Esophagus (tissue), 2 donors: ENCODE data around the gene IGF1R. TPM values are rescaled to one million over a fixed set of nuclear protein-coding genes. Genes with fewer than 3 reads are reported as not detected.

Source experiments
- H3K27ac ChIP-seq, 2 donors: one replicate each; pipeline ENCODE4 v1.5.1; 2013; ENCODE audit warnings: low read depth in 2 of 2, mild to moderate bottlenecking in 2 of 2, inconsistent platforms in 1 of 2, low read length in 1 of 2, moderate library complexity in 1 of 2
- H3K27me3 ChIP-seq, 2 donors: one replicate each; pipeline ENCODE4 v1.6.1; 2013; ENCODE audit warnings: low read length in 2 of 2, control low read depth in 1 of 2, mild to moderate bottlenecking in 1 of 2; ENCODE audit not compliant: insufficient read depth in 2 of 2, control insufficient read depth in 1 of 2
- H3K36me3 ChIP-seq, 2 donors: one replicate each; pipeline ENCODE4 v1.6.1; 2013; ENCODE audit warnings: low read length in 1 of 2; ENCODE audit not compliant: control insufficient read depth in 2 of 2, insufficient read depth in 2 of 2
- H3K4me1 ChIP-seq, 2 donors: one replicate each; pipeline ENCODE4 v1.6.1; 2013; ENCODE audit warnings: low read length in 1 of 2; ENCODE audit not compliant: control insufficient read depth in 2 of 2, insufficient read depth in 2 of 2
- H3K4me3 ChIP-seq, 2 donors: one replicate each; pipeline ENCODE4 v1.5.1; 2013; ENCODE audit warnings: low read length in 2 of 2, mild to moderate bottlenecking in 2 of 2, low read depth in 1 of 2, moderate library complexity in 1 of 2
- H3K9me3 ChIP-seq, 2 donors: one replicate each; pipeline ENCODE4 v1.6.1; 2013; ENCODE audit warnings: mild to moderate bottlenecking in 2 of 2, low read depth in 1 of 2, low read length in 1 of 2, moderate library complexity in 1 of 2; ENCODE audit not compliant: control insufficient read depth in 2 of 2, insufficient read depth in 1 of 2
- WGBS, 2 donors: extraction: QIAGEN DNeasy Blood & Tissue Kit; methylation state at CpG; one replicate each; pipeline ENCODE4 v1.1.7; 2013; 5-methylcytosine and 5-hydroxymethylcytosine counted together
- polyA plus RNA-seq, 2 donors: library from polyadenylated mRNA; stranded (reverse); fragments of 200-250 nt; gene quantifications; one replicate each; pipeline ENCODE4 v1.2.3, GENCODE V29; 2013
- donor health status: healthy with polysubstance abuse.
- donor health status: Bipolar disorder and iron deficiency.

The IGF1R gene
- polyA plus RNA-seq, 2 donors, result 4.1 to 4.4 TPM

DNA sequence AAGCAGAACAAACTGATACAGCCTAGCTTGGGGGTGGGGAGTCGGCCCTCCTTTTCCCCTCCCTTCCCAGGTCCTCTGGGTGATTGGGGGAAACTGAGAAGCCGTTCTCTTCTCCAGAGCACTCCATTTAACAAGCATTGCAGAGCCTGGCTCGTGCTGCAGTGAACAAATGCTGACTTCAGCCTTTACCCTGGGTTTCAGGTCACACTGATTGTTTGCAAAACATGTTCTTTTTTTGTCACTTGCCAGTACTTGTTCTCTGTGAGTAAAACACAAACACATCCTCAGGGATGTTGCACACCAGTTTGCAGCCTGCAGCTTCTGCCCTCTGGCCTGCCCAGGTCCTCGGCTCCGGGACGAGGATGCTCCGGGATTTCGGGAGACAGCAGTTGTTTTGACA, 226.4 kb downstream of the IGF1R start:
- 21 to 38% methylated on average over 8 of the region's 8 CpGs for WGBS, 2 donors
- no peak overlapping the region for H3K4me3 ChIP-seq
- no peaks in the 10 kb centered on the region for H3K36me3 ChIP-seq
- no peaks in the 10 kb centered on the region for H3K27me3 ChIP-seq
- H3K4me1 ChIP-seq, result peaks cover 0 to 2% of the 10 kb centered on the region in 2 donors
- H3K9me3 ChIP-seq, result no peaks in the 10 kb centered on the region
- peak overlapping the region; percentile 29 to 71 for H3K27ac ChIP-seq

DNA sequence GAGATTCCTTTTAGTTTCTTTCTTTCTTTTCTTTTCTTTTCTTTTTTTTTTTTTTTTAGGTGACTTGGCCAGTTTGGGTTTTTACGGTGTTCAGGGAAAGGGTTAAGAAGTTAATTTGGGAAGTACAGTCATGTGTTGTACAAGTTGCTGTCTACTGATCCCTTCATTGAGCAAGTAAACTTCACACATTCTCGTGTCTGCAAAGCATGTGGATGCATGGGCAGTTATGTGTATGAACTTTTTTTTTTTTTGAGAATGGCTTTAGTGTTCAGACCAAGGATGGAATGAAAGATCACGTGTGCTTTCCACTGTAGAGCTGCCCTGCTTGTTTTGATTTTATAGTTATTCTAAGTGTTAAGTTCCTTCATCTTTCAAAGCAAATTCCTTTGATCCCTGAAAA, 227.0 kb downstream of the IGF1R start:
- Histone ChIP-seq H3K27ac (peak overlapping the region; percentile 58 to 74), H3K4me3 (no peak overlapping the region), H3K4me1 (peaks cover 0 to 2% of the 10 kb centered on the region in 2 donors), H3K27me3 (no peaks in the 10 kb centered on the region), H3K36me3 (no peaks in the 10 kb centered on the region), H3K9me3 (no peaks in the 10 kb centered on the region)
- WGBS, 2 donors, result 34 to 51% methylated on average over 3 of the region's 3 CpGs

DNA sequence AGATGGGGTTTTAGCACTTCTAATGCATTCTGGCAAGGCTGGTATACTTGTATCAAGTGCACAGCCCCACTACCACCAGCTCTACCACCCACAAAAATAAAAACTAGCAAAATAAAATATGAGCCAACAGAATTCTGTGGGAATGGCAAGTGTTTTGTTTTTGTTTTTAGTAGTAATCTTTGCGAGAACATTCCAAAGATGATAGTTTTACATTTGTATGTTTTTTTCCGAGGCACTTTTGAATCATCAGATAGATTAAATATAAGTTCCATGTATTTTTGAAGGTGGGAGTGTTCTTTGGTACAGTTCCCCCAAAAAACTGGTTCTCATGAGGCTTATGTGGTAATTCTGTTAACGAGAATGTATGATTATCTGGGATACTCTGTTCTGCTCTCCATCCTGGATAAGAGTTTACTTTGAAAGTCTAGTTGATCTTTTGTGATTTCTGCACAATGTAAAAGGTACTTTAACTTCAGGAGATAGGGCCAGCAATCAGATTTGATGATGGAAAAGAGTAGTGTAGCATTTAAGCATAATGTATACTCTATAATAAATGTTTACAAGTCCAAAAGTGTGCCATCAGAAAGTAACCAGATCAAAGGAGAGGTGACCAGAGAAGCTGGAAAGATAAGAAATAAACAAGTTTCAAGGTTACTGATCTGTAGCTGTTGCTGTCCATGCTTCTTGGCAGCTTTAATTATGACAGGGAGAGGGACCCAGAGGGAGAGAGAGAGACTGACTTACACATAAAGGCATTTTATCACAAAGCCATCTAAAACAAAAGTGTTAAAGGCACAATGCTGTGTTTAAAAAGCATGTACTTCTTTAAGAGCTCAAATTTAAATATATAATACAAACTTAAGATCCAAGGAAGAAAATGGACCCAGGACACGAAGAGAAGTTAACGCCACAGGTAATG, 228.4 kb downstream of the IGF1R start:
- Histone ChIP-seq H3K9me3 (no peaks in the 10 kb centered on the region), H3K27ac (no peak overlapping the region), H3K36me3 (no peaks in the 10 kb centered on the region), H3K4me3 (no peak overlapping the region), H3K4me1 (peaks cover 0 to 2% of the 10 kb centered on the region in 2 donors), H3K27me3 (no peaks in the 10 kb centered on the region)
- 77 to 79% methylated on average over 5 of the region's 5 CpGs for WGBS, 2 donors

DNA sequence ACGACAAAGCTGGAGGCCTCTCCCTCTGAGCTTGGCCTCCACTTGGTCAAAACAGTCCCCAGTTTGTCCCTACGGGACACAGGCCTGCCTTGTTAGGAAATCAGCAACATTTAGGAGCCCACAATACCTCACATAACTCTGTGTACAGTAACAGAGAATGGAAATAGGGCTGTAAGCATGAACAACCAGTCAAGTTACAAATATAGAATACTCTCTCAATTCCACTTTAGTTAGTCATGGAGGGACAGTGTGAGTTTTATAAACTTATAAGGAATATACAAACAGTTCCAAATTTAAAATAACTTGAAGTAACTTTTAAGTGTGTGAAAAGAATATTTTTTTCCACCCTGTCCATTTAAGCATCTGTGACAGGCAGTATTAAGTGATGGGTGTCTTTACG, 229.8 kb downstream of the IGF1R start:
- no peak overlapping the region for H3K4me3 ChIP-seq
- H3K36me3 ChIP-seq, result no peaks in the 10 kb centered on the region
- no peaks in the 10 kb centered on the region for H3K27me3 ChIP-seq
- 75 to 77% methylated on average over 3 of the region's 3 CpGs for whole genome bisulfite sequencing, 2 donors
- peak overlapping the region; percentile 9 to 30 for H3K27ac ChIP-seq
- peaks cover 0 to 2% of the 10 kb centered on the region in 2 donors for H3K4me1 ChIP-seq
- H3K9me3 ChIP-seq, result no peaks in the 10 kb centered on the region

DNA sequence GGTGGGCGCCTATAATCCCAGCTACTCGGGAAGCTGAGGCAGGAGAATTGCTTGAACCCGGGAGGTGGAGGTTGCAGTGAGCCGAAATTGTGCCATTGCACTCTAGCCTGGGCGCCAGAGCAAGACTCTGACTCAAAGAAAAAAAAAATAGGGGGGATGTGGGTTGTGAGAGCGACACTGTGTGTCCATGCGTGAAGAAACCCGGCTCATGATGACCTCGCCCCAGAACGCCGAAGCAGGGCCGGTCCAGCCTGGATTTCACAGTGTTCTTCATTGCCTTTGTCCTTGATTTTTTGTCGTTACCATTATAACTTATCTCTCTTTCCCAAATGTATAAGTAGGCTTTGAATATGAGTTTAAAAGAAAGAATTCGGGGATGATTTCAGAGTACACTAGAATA, 230.5 kb downstream of the IGF1R start:
- Histone ChIP-seq H3K27me3 (no peaks in the 10 kb centered on the region), H3K4me1 (peaks cover 0 to 2% of the 10 kb centered on the region in 2 donors), H3K4me3 (no peak overlapping the region), H3K36me3 (no peaks in the 10 kb centered on the region), H3K27ac (no peak overlapping the region), H3K9me3 (no peaks in the 10 kb centered on the region)
- 91 to 93% methylated on average over 14 of the region's 14 CpGs for WGBS, 2 donors

DNA sequence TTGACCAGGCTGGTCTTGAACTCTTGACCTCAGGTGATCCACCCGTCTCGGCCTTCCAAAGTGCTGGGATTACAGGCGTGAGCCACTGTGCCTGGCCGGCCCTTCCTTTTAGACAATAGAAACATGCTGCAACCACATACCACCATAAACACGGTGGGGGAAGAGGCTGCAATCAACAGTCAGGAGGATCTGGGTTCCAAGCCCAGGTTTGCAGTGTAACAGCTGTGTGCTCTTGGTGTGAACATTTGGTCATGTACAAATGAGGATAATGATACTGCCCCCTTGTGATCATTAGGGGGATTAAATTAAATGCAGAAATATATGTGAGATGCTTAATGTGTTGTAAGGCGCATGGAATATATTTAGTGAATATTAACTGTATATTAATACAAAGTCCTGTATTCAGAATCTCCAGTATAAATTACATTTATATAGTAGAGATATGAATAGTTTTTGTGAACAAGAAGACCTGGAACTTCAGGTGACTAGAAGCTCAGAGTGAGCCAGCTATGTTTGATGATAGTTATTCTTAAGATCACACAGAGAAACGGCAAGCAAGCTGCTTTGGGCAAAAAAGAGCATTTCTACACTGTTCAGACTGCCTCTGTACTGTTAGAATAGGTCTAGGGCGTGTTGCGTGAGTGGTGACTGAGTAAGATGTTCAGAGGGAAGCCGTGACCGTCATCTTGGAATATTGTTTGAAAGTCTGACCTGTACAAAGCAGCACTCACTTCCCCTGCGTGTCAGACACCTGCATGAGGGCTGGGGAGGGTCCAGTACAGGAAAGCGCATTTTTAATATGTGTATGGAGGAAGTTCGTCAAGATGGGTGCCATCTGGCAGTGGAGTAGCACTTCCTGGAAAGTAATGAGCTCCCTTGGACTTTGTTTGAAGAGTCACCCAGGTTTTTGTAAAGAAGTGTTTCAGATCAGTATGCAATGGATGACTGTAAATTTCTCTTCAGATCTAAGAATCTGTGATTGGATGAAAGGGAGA, 233.5 kb downstream of the IGF1R start:
- no peak overlapping the region for H3K27ac ChIP-seq
- H3K4me1 ChIP-seq, result peaks cover 6 to 7% of the 10 kb centered on the region in 2 donors
- H3K27me3 ChIP-seq, result no peaks in the 10 kb centered on the region
- H3K4me3 ChIP-seq, result no peak overlapping the region
- H3K36me3 ChIP-seq, result no peaks in the 10 kb centered on the region
- 72 to 78% methylated on average over 14 of the region's 14 CpGs for WGBS, 2 donors
- no peaks in the 10 kb centered on the region for H3K9me3 ChIP-seq

DNA sequence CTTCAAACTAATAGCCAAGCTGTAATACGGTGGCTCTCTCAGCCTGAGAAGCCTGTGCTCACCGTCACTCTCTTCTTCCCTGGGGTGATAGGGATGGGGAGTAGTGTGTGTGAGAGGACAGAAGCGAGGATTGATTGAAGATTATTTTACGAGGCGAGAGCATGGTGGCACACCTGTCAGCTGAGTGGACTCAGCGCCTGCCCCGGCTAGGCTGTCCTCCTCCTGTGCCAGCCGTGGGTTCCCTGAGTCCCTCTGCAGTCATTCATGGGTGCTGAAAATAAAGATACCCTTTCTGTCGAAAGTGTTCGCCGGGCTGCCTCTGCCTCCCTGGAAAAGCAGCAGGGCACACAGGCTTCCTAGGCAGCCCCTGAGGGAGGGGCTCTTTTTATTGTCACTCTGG, 235.1 kb downstream of the IGF1R start:
- WGBS, 2 donors, result 86 to 87% methylated on average over 11 of the region's 11 CpGs
- H3K27me3 ChIP-seq, result no peaks in the 10 kb centered on the region
- H3K27ac ChIP-seq, result no peak overlapping the region
- no peaks in the 10 kb centered on the region for H3K36me3 ChIP-seq
- H3K9me3 ChIP-seq, result no peaks in the 10 kb centered on the region
- peaks cover 6 to 7% of the 10 kb centered on the region in 2 donors for H3K4me1 ChIP-seq
- H3K4me3 ChIP-seq, result no peak overlapping the region

DNA sequence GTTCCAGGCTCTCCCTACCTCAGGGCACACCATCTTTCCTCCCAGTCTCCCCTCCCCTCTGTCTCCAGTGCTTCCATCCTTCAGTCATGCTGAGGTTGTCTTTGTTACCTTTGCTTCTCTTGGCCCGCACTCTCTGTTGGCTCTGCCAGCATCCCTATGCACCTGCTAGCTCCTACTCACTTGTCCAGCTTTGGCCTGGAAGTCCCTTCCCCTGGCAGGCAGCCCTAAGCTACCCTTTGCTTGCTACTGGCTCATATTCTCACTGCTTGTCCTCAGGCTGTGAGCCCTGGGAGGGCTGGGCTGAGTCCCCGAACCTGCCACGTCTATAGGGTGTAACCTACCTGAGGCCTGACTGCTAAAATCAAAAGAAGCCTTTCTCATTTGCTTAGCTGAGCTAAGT, 236.6 kb downstream of the IGF1R start:
- WGBS, 2 donors, result 54 to 57% methylated on average over 3 of the region's 3 CpGs
- Histone ChIP-seq H3K4me1 (peaks cover 7 to 8% of the 10 kb centered on the region in 2 donors), H3K4me3 (no peak overlapping the region), H3K9me3 (no peaks in the 10 kb centered on the region), H3K27me3 (no peaks in the 10 kb centered on the region), H3K36me3 (no peaks in the 10 kb centered on the region), H3K27ac (peak overlapping the region in 1 of 2 donors; percentile 26)

DNA sequence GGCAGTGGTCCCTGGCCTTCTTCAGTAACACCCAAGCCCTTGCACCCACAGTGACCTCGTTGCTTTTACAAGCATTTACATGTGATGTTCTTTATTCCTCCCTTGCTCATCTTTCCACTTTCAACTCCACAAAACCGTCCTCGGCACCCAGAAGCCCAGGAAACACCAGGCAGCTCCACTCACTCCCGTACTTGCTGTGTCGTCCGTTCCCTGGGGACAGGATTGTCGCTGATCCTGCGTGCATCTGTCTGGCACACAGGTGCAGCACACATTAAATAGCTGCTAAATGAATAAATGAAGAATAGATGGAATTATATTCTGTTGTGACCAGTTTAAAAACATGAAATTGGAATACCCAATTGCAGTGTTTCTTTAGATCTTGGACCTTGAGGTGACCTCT, 239.6 kb downstream of the IGF1R start:
- Histone ChIP-seq H3K27me3 (no peaks in the 10 kb centered on the region), H3K27ac (no peak overlapping the region), H3K36me3 (peaks cover 0 to 4% of the 10 kb centered on the region in 2 donors), H3K4me3 (no peak overlapping the region), H3K4me1 (peaks cover 7 to 8% of the 10 kb centered on the region in 2 donors), H3K9me3 (no peaks in the 10 kb centered on the region)
- 90 to 93% methylated on average over 8 of the region's 8 CpGs for whole genome bisulfite sequencing, 2 donors
